HL-60 (cell line): ENCODE data around the gene ANKRD62.

ENCODE experiments used
- GABPA ChIP-seq: IDR thresholded peaks from 2 replicates; pipeline ENCODE4 v1.6.1; 2012; ENCODE audit warnings: low read depth
- POLR2AphosphoS5 ChIP-seq: IDR thresholded peaks from 2 replicates; pipeline ENCODE4 v1.6.1; 2012; ENCODE audit warnings: low read depth
- TF ChIP-seq, protein P1 (sequence below): IDR thresholded peaks from one replicate; pipeline ENCODE4 v1.5.1; 2011; ENCODE audit warnings: low read length, control low read depth, inconsistent platforms; ENCODE audit not compliant: insufficient read depth

DNA sequence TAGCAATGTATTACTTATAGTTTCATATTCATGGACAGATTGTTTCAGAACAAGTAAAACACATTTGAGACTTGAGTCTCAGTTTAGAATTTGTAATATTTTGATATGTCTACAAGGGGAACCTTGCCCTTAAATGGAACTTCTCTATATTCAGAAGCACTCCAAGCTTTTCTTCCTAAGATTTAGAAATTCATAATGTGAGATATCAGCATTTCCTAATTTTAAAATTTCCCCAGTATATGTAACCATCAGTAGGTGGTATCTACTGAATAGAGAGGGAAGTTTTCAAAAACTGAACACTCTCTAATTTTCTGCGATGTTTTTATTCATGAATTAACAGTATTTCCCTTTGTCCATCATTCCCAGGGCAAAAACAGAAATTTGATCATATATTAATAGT is 7.6 kb downstream of the ANKRD62 start:
- TF ChIP-seq, protein P1, sequence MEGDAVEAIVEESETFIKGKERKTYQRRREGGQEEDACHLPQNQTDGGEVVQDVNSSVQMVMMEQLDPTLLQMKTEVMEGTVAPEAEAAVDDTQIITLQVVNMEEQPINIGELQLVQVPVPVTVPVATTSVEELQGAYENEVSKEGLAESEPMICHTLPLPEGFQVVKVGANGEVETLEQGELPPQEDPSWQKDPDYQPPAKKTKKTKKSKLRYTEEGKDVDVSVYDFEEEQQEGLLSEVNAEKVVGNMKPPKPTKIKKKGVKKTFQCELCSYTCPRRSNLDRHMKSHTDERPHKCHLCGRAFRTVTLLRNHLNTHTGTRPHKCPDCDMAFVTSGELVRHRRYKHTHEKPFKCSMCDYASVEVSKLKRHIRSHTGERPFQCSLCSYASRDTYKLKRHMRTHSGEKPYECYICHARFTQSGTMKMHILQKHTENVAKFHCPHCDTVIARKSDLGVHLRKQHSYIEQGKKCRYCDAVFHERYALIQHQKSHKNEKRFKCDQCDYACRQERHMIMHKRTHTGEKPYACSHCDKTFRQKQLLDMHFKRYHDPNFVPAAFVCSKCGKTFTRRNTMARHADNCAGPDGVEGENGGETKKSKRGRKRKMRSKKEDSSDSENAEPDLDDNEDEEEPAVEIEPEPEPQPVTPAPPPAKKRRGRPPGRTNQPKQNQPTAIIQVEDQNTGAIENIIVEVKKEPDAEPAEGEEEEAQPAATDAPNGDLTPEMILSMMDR = no peak
- TF ChIP-seq GABPA (no peak), POLR2AphosphoS5 (no peak)
